K562 (cell line): Measurements from ENCODE around the gene RRP9. TPM values are rescaled to one million over a fixed set of nuclear protein-coding genes. Genes with fewer than 3 reads are reported as not detected.

Experiments used
- ATAC-seq: fragments of 200-7000 bp; cut with Tn5 transposase; 3 replicates; pipeline ENCODE4 v1.9.1; 2020; ENCODE audit warnings: moderate library complexity
- BruUV-seq: library from RNA; stranded (reverse); fragments of 400-500 nt; replicated peaks from 2 replicates; lab custom pipeline; 2021; lab: Mats Ljungman, UMichigan
- CTCF ChIA-PET: fragments of 300-600 bp; formaldehyde crosslinking; extraction: SDS; loops from one replicate; lab custom pipeline; 2021; ENCODE audit warnings: low intra/inter-chr PET ratio; lab: Yijun Ruan, JAX
- POLR2A ChIA-PET: fragments of 300-600, 350-650 bp; sonication (Branson Sonifier 250); formaldehyde crosslinking; extraction: SDS; loops from one replicate; lab custom pipeline; 2021; ENCODE audit warnings: antibody characterized with exemption, inconsistent platforms; lab: Yijun Ruan, JAX
- DNase-seq, 4 experiments: peaks; one replicate each; pipeline versions ENCODE4 v3.0.0 to v3.0.0-alpha.2; 2011 to 2018; ENCODE audit warnings: low spot score in 3 of 4, mixed read lengths in 3 of 4; ENCODE audit errors: extremely low read depth in 1 of 4
- FAIRE-seq: peaks from 2 replicates; lab custom pipeline; 2011; peaks lifted over from hg19 to GRCh38; lab: Jason Lieb, UNC
- H2AFZ ChIP-seq: 2 replicates; pipeline ENCODE4 v1.6.0; 2011; ENCODE audit warnings: low read depth, low read length, control low read depth, inconsistent platforms
- H3K27ac ChIP-seq: fragments of 200-600 bp; 3 replicates; pipeline ENCODE4 v1.8.0; 2011; ENCODE audit warnings: low read depth, mild to moderate bottlenecking, control low read depth, inconsistent platforms, low read length, moderate library complexity, mixed read lengths; ENCODE audit errors: extremely low read depth
- H3K27me3 ChIP-seq, 2 experiments: fragments of 300-600 bp in 1 of 2; 2 replicates in 1 of 2; 3 replicates in 1 of 2; pipeline versions ENCODE4 v1.6.0 to v1.8.0; 2011; ENCODE audit warnings: inconsistent platforms in 2 of 2, low read length in 2 of 2, mild to moderate bottlenecking in 1 of 2, mixed read lengths in 1 of 2, moderate library complexity in 1 of 2; ENCODE audit not compliant: control insufficient read depth in 2 of 2, insufficient read depth in 2 of 2
- H3K36me3 ChIP-seq: fragments of 300-600 bp; 3 replicates; pipeline ENCODE4 v1.8.0; 2011; ENCODE audit warnings: mild to moderate bottlenecking, low read length, inconsistent platforms; ENCODE audit not compliant: control insufficient read depth, insufficient read depth
- H3K4me1 ChIP-seq, 2 experiments: fragments of 200-600 bp in 1 of 2; replicated peaks in 1 of 2; 2 replicates in 1 of 2; 3 replicates in 1 of 2; pipeline versions ENCODE4 v1.5.1 to v1.8.0; 2011; ENCODE audit warnings: inconsistent platforms in 2 of 2, low read length in 2 of 2, mild to moderate bottlenecking in 1 of 2, mixed read lengths in 1 of 2, moderate library complexity in 1 of 2; ENCODE audit not compliant: control insufficient read depth in 2 of 2, insufficient read depth in 2 of 2
- H3K4me2 ChIP-seq: 2 replicates; pipeline ENCODE4 v1.6.1; 2011; ENCODE audit warnings: low read length, control low read depth, inconsistent platforms, mixed read lengths; ENCODE audit not compliant: insufficient read depth
- H3K4me3 ChIP-seq: fragments of 200-600 bp; sonication (generic), shearing (Covaris generic); 2 replicates; pipeline ENCODE4 v1.5.1; 2016; ENCODE audit warnings: control low read depth, inconsistent platforms
- H3K79me2 ChIP-seq: fragments of 200-600 bp; 3 replicates; pipeline ENCODE4 v1.8.0; 2011; ENCODE audit warnings: low read length, inconsistent platforms; ENCODE audit not compliant: control insufficient read depth, insufficient read depth
- H3K9ac ChIP-seq, 2 experiments: 2 replicates each; pipeline versions ENCODE4 v1.6.0 to v1.6.1; 2011; ENCODE audit warnings: low read depth in 2 of 2, low read length in 2 of 2, control low read depth in 1 of 2, inconsistent platforms in 1 of 2, mild to moderate bottlenecking in 1 of 2, mixed read lengths in 1 of 2; ENCODE audit not compliant: insufficient read depth in 1 of 2
- H3K9me1 ChIP-seq: one replicate; pipeline ENCODE4 v1.6.0; 2011; ENCODE audit warnings: inconsistent platforms, mild to moderate bottlenecking, low read length, moderate library complexity; ENCODE audit not compliant: control insufficient read depth, insufficient read depth
- H3K9me3 ChIP-seq: replicated peaks from 2 replicates; pipeline ENCODE4 v1.5.1; 2011; ENCODE audit warnings: low read depth, low read length, inconsistent platforms; ENCODE audit not compliant: control insufficient read depth, insufficient read depth
- H4K20me1 ChIP-seq: replicated peaks from 2 replicates; pipeline ENCODE4 v1.6.1; 2011; ENCODE audit warnings: low read length, inconsistent platforms, mixed read lengths; ENCODE audit not compliant: control insufficient read depth, insufficient read depth
- CHD7 ChIP-seq: fragments of 200-600 bp; sonication (generic); IDR thresholded peaks from one replicate; pipeline ENCODE4 v1.6.1; 2012; ENCODE audit warnings: mild to moderate bottlenecking, low read depth, low read length, inconsistent platforms
- FOXM1 ChIP-seq, 2 experiments: fragments of 450-650 bp in 1 of 2; sonication (generic) in 1 of 2; formaldehyde crosslinking in 1 of 2; IDR thresholded peaks; 2 replicates each; pipeline versions ENCODE4 v1.6.1 to v1.9.0; 2017 to 2022; ENCODE audit warnings: low read depth in 2 of 2, mild to moderate bottlenecking in 2 of 2, missing genetic modification reagents in 1 of 2, moderate library complexity in 1 of 2
- KLF10 ChIP-seq: fragments of 250-450 bp; sonication (Bioruptor Pico); IDR thresholded peaks from 2 replicates; pipeline ENCODE4 v1.6.1; 2021; ENCODE audit warnings: matching md5 sums
- PHTF2 ChIP-seq: fragments of 250-450 bp; sonication (Bioruptor Pico); IDR thresholded peaks from 2 replicates; pipeline ENCODE4 v1.5.0; 2021; ENCODE audit warnings: mild to moderate bottlenecking
- PKNOX1 ChIP-seq: fragments of 450-650 bp; IDR thresholded peaks from 2 replicates; pipeline ENCODE4 v1.6.1; 2016
- ZNF224 ChIP-seq: sonication (generic); formaldehyde crosslinking; IDR thresholded peaks from 2 replicates; pipeline ENCODE4 v1.8.0; 2022; ENCODE audit warnings: mild to moderate bottlenecking, missing genetic modification reagents
- WGBS: fragments of 100-300 bp; shearing (Covaris generic); methylation state at CpG from one replicate; pipeline ENCODE4 v1.1.6; 2016; ENCODE audit warnings: low coverage, mixed read lengths; ENCODE audit not compliant: insufficient coverage; ENCODE audit errors: missing lambda C conversion rate; 5-methylcytosine and 5-hydroxymethylcytosine counted together
- in situ Hi-C: fragments of 300-500 bp; cut with MboI; formaldehyde crosslinking; loops from 4 replicates; pipeline ENCODE4 v1.15.0; 2018; ENCODE audit warnings: inconsistent platforms, mixed read lengths
- intact Hi-C: fragments of 100-400 bp; cut with micrococcal nuclease; formaldehyde crosslinking; loops from 2 replicates; pipeline ENCODE4 v1.14.2; 2022
- polyA plus RNA-seq, 8 experiments: library from polyadenylated mRNA; depleted of rRNA in 4 of 8; stranded (reverse) in 5 of 8; unstranded in 3 of 8; fragments of >200 nt; fragmentation: Nextera tagmentation in 2 of 8; fragmentation: Illumina TruSeq in 1 of 8; extraction: Ambion mirVana in 2 of 8; extraction: Trizol in 1 of 8; gene quantifications; 2 replicates each; pipeline versions ENCODE4 v1.2.1 to v1.2.3, GENCODE V29; 2011 to 2014; ENCODE audit warnings: inconsistent platforms in 1 of 8, missing spikeins in 1 of 8
- total RNA-seq, 7 experiments: library from RNA; depleted of rRNA in 6 of 7; stranded (reverse); fragments of >200 nt in 6 of 7; fragmentation: Illumina TruSeq in 2 of 7; extraction: Trizol in 2 of 7; gene quantifications; 2 replicates each; pipeline versions ENCODE4 v1.2.1 to v1.2.3, GENCODE V29; 2011 to 2021; ENCODE audit warnings: low replicate concordance in 1 of 7

RRP9 gene
- total and polyA plus RNA-seq, 9 of the 15 experiments (the other 6 are each of a cell fraction or from before 2014, with no cell fraction given): 5.2 to 67.0 (median 45.9) TPM

- Histone ChIP-seq H3K4me2 (peak within 1 kb of the TSS; percentile 92), H3K79me2 (peaks cover 45% of the 10 kb centered on the region), H3K27ac (peak within 1 kb of the TSS; percentile 98), H3K9me1 (no peaks in the 10 kb centered on the region), H3K36me3 (peaks cover 21% of the 10 kb centered on the region; the same call in 1 of the 3 replicates), H4K20me1 (0 out of 2 replicates have a peak, but pooled peaks cover 1% of the 10 kb centered on the region), H3K9me3 (no peaks in the 10 kb centered on the region), H3K27me3 (no peaks in the 10 kb centered on the region), H3K9ac (peak within 1 kb of the TSS; percentile 84 to 99), H3K4me3 (peak within 1 kb of the TSS; percentile 62), H3K4me1 (peaks cover 24 to 55% of the 10 kb centered on the region in 2 experiments), H2AFZ (peak within 1 kb of the TSS; percentile 88)
- intact Hi-C loops: loop anchor here (1.0 kb wide), 1 partner anchor 33 kb away; the partner anchor contains the start of gene PARP3
- TSS peak; percentile 88 for BruUV-seq
- ATAC-seq (peak; percentile 85), FAIRE-seq (peak; percentile 71), DNase-seq (peak; percentile 75 to 79 (median 76))
- in situ Hi-C loops: no loop called here
- 2% methylated on average over 40 of the region's 63 CpGs for WGBS
- CTCF ChIA-PET: no interaction called here
- POLR2A ChIA-PET: interaction anchor here (0.6 to 3.6 kb wide), 4 partner anchors 8 to 21 kb away, joined by 3 to 27 read pairs (median 12); partner anchors contain the start of genes ACY1 and RPL29
- no peak for TF ChIP-seq PHTF2 (CRISPR knock-in tag)
- TF ChIP-seq ZNF224: no peak
- TF ChIP-seq PKNOX1: no peak
- TF ChIP-seq KLF10 (CRISPR knock-in tag): no peak
- no peak for TF ChIP-seq CHD7
- TF ChIP-seq FOXM1 (IDR thresholded peaks at IDR 0.05; ENCODE audit: low read depth): no peak
- no peak for TF ChIP-seq FOXM1 (CRISPR knock-in tag; IDR thresholded peaks at IDR 0.05; ENCODE audit: low read depth)
These were observed 33.5 kb upstream of the RRP9 start, which contains the start of gene ABHD14A for GRCh38 chr3:51974963-51975851. TSS of gene ABHD14A (plus strand) at chr3:51975064. CDS start at chr3:51975136, 72 bp downstream.
